H7 (cell line): ENCODE measurements around the gene PFDN1. TPM values are rescaled to one million over a fixed set of nuclear protein-coding genes. Genes with fewer than 3 reads are reported as not detected.

ENCODE experiments used
- DNase-seq: peaks from one replicate; pipeline ENCODE4 v3.0.0; 2012
- H3K27me3 ChIP-seq: 2 replicates; pipeline ENCODE4 v1.6.0; 2011; ENCODE audit warnings: mild to moderate bottlenecking, low read length; ENCODE audit not compliant: control insufficient read depth, insufficient read depth
- H3K36me3 ChIP-seq: replicated peaks from 2 replicates; pipeline ENCODE4 v1.5.1; 2011; ENCODE audit warnings: low read length; ENCODE audit not compliant: control insufficient read depth, insufficient read depth
- H3K4me3 ChIP-seq: 2 replicates; pipeline ENCODE4 v1.5.1; 2011; ENCODE audit warnings: low read depth, mild to moderate bottlenecking, control low read depth, low read length, moderate library complexity; ENCODE audit not compliant: insufficient read depth
- total RNA-seq: library from RNA; depleted of rRNA; stranded (reverse); fragments of >200 nt; shearing (Covaris generic); gene quantifications from 2 replicates; pipeline ENCODE4 v1.2.3, GENCODE V29; 2014

The PFDN1 gene
- total RNA-seq, 1 experiment from 2014 or later: 82.9 TPM

GRCh38 chr5:140295414-140295813 is 7.5 kb downstream of the PFDN1 start:
- H3K27me3 ChIP-seq: no peaks in the 10 kb centered on the region
- DNase-seq: no peak
- no peaks in the 10 kb centered on the region for H3K36me3 ChIP-seq
- H3K4me3 ChIP-seq: no peak overlapping the region

DNA sequence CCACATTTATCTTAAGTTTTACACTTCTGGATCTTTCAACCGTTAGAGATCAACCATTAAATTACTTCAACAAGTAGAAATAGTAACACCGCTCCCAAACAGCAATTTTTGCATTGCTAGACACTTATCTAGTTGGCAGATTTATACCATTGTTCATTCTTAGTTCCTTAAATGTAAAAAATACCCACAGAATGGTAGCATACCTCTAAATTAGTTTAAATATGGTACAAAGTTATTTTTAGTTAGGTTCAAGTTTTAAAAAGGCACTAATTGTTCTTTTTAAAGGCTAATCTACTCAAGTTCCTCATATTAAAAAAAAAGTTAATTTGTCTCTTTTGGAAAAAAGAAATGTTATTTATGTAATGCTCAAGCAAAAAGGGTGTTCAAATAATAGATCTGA is 8.1 kb downstream of the PFDN1 start:
- H3K36me3 ChIP-seq: no peaks in the 10 kb centered on the region
- H3K4me3 ChIP-seq: no peak overlapping the region
- no peaks in the 10 kb centered on the region for H3K27me3 ChIP-seq
- no peak for DNase-seq

DNA sequence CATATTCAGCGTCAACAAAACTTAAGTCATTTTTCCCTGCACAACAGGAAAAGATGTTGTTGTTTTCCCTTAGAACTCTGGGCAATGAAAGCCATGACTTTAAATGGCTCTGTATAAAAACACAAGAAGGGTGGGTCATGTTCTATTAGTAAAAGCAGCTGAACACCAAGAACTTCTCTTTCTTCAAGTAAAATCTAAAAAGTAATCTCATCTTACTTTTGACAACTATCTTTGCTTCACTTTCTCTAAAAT is 9.1 kb downstream of the PFDN1 start:
- Histone ChIP-seq H3K36me3 (no peaks in the 10 kb centered on the region), H3K27me3 (no peaks in the 10 kb centered on the region), H3K4me3 (no peak overlapping the region)
- DNase-seq: no peak

DNA sequence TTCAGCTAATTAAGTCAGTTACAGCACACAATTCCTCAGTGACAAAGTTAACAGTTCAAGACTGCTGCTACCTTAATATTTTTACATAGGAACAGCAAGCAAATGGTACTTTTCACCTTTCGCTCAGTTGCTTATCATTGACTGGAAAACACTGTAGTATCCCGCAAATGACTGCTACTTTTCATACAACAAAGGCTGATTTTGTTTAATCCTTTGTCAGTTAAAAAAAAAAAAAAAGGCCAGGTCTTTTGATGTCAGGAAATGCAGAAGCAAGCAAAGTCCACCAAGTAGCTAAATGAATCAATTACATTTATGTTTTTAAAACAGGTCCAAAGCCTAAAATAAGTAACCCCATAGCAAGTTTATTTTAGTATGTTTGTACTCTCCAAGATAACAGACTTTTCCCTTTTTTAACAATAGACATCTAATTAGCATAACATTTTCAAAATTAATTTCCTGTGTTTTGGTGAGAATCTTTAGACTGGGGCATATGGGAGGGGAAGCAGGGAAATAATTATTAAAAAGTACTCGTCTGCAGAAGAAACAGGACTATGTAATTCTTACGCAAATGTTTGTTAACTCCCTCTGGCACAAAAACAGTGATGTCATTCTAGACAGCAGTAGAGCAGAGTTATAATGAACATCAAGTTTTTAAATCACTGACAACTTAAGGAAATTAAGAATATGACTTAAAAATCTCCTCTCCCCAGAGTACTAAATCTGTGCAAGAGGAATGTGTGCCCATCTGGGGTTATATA is 9.6 kb downstream of the PFDN1 start:
- H3K4me3 ChIP-seq: no peak overlapping the region
- no peak for DNase-seq
- no peaks in the 10 kb centered on the region for H3K27me3 ChIP-seq
- no peaks in the 10 kb centered on the region for H3K36me3 ChIP-seq

- no peak for DNase-seq
- Histone ChIP-seq H3K4me3 (no peak overlapping the region), H3K36me3 (no peaks in the 10 kb centered on the region), H3K27me3 (no peaks in the 10 kb centered on the region)
These were observed 10.5 kb downstream of the PFDN1 start for GRCh38 chr5:140292212-140293036.

GRCh38 chr5:140287801-140288521 is 14.9 kb downstream of the PFDN1 start:
- no peaks in the 10 kb centered on the region for H3K27me3 ChIP-seq
- H3K4me3 ChIP-seq: no peak overlapping the region
- no peak for DNase-seq
- H3K36me3 ChIP-seq: no peaks in the 10 kb centered on the region

GRCh38 chr5:140286424-140286823 is 16.5 kb downstream of the PFDN1 start:
- H3K4me3 ChIP-seq: no peak overlapping the region
- DNase-seq: no peak
- no peaks in the 10 kb centered on the region for H3K36me3 ChIP-seq
- no peaks in the 10 kb centered on the region for H3K27me3 ChIP-seq

GRCh38 chr5:140284013-140284412 is 18.9 kb downstream of the PFDN1 start:
- H3K36me3 ChIP-seq: no peaks in the 10 kb centered on the region; the same call in 1 of the 2 replicates
- DNase-seq: no peak
- H3K27me3 ChIP-seq: no peaks in the 10 kb centered on the region
- H3K4me3 ChIP-seq: no peak overlapping the region

GRCh38 chr5:140282266-140282665 is 20.6 kb downstream of the PFDN1 start:
- H3K4me3 ChIP-seq: no peak overlapping the region
- no peaks in the 10 kb centered on the region for H3K27me3 ChIP-seq
- H3K36me3 ChIP-seq: no peaks in the 10 kb centered on the region; the same call in 1 of the 2 replicates
- DNase-seq: no peak

GRCh38 chr5:140275837-140276236 is 27.1 kb downstream of the PFDN1 start:
- H3K27me3 ChIP-seq: no peaks in the 10 kb centered on the region
- no peaks in the 10 kb centered on the region; the same call in 1 of the 2 replicates for H3K36me3 ChIP-seq
- DNase-seq: no peak
- no peak overlapping the region for H3K4me3 ChIP-seq

- H3K36me3 ChIP-seq: no peaks in the 10 kb centered on the region
- H3K4me3 ChIP-seq: no peak overlapping the region
- no peak for DNase-seq
- H3K27me3 ChIP-seq: no peaks in the 10 kb centered on the region
These were observed 29.5 kb downstream of the PFDN1 start for GRCh38 chr5:140273401-140273877.

DNA sequence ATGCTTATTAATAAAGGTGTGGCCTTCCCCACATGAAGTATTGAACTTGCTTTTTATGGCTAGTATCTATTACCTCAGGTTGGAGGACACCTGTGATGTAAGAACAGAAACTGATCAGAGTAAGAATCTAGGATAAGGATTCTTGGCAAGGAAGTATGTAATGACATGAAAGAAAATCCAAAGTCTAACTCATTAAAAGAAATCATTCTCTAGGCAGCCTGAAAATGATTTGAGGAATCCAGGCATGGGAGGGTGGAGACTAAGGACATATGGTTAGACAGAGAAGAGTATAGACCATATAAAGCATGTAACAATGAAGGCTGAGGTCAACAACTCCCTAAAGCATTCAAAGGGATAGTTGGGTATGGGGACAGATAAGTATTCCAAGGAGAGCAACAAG is 32.9 kb downstream of the PFDN1 start:
- Histone ChIP-seq H3K36me3 (no peaks in the 10 kb centered on the region), H3K27me3 (no peaks in the 10 kb centered on the region), H3K4me3 (no peak overlapping the region)
- DNase-seq: no peak

- no peaks in the 10 kb centered on the region for H3K36me3 ChIP-seq
- no peak for DNase-seq
- no peak overlapping the region for H3K4me3 ChIP-seq
- no peaks in the 10 kb centered on the region for H3K27me3 ChIP-seq
These were observed 35.3 kb downstream of the PFDN1 start for GRCh38 chr5:140267559-140268018.

GRCh38 chr5:140267201-140267540 is 35.7 kb downstream of the PFDN1 start:
- DNase-seq: no peak
- H3K27me3 ChIP-seq: no peaks in the 10 kb centered on the region
- H3K36me3 ChIP-seq: no peaks in the 10 kb centered on the region
- H3K4me3 ChIP-seq: no peak overlapping the region
